Uterus (tissue), 2 donors: ENCODE measurements around the gene KLRC3.
"Not testable (repeated sequence)": the region's sequence is repeated elsewhere in the genome, so short reads cannot be mapped to it uniquely, and the experiment has no call there.

Experiments used
- POLR2A ChIP-seq, 2 donors: fragments of 450-650 bp; IDR thresholded peaks; one replicate each; pipeline ENCODE4 v1.6.1; 2016; ENCODE audit warnings: antibody characterized with exemption in 2 of 2, mild to moderate bottlenecking in 1 of 2, moderate library complexity in 1 of 2
- TF ChIP-seq, protein P1 (sequence below), 4 experiments: fragments of 200-600 bp in 2 of 4; fragments of 450-650 bp in 2 of 4; sonication (generic) in 2 of 4; IDR thresholded peaks; one replicate each; pipeline ENCODE4 v1.5.1; 2016 to 2019; ENCODE audit warnings: antibody characterized with exemption in 4 of 4, mild to moderate bottlenecking in 2 of 4, moderate library complexity in 1 of 4

DNA sequence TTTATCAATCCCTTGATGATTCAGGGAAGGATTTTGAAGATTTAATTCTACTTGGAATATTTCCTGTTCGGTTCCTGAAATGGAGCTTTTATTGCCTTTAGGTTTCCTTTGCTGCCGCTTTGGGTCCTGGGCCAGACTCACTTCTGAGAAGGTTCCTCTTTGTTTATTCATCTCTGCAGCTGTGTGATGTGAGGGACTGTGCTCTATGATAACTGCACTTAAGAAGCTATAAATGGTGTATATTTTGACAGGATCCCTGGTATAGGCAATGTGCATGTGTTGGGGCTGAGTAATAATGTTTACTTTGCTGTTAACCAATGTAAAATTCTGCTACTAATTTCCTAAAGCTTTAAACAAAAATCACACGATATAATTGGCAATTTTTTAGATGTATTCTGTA lies 15.4 kb upstream of the KLRC3 start, which contains the start of gene KLRC2:
- TF ChIP-seq, protein P1, sequence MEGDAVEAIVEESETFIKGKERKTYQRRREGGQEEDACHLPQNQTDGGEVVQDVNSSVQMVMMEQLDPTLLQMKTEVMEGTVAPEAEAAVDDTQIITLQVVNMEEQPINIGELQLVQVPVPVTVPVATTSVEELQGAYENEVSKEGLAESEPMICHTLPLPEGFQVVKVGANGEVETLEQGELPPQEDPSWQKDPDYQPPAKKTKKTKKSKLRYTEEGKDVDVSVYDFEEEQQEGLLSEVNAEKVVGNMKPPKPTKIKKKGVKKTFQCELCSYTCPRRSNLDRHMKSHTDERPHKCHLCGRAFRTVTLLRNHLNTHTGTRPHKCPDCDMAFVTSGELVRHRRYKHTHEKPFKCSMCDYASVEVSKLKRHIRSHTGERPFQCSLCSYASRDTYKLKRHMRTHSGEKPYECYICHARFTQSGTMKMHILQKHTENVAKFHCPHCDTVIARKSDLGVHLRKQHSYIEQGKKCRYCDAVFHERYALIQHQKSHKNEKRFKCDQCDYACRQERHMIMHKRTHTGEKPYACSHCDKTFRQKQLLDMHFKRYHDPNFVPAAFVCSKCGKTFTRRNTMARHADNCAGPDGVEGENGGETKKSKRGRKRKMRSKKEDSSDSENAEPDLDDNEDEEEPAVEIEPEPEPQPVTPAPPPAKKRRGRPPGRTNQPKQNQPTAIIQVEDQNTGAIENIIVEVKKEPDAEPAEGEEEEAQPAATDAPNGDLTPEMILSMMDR (IDR thresholded peaks at IDR 0.05): not testable (repeated sequence)
- not testable (repeated sequence) for TF ChIP-seq POLR2A (IDR thresholded peaks at IDR 0.05)
